Natural killer cell (primary cell): ENCODE data around the gene EEF1A2. TPM values are rescaled to one million over a fixed set of nuclear protein-coding genes. Genes with fewer than 3 reads are reported as not detected.

Experiments used
- ATAC-seq, 3 donors: fragments of 150-1000 bp in 2 of 3; fragments of 200-7000 bp in 1 of 3; cut with Tn5 transposase; 1 replicate in 1 of 3; 2 replicates in 2 of 3; pipeline ENCODE4 v1.10.0; 2021; ENCODE audit warnings: mild to moderate bottlenecking in 2 of 3, moderate library complexity in 2 of 3
- DNase-seq, 2 donors: peaks; one replicate each; pipeline versions ENCODE4 v3.0.0 to v3.0.0-alpha.2; 2013 to 2021; ENCODE audit warnings: mixed read lengths in 1 of 2
- H3K27ac ChIP-seq: one replicate; pipeline ENCODE4 v1.5.1; 2013; ENCODE audit warnings: mild to moderate bottlenecking, low read length
- H3K27me3 ChIP-seq: one replicate; pipeline ENCODE4 v1.6.1; 2013; ENCODE audit warnings: low read length; ENCODE audit not compliant: control insufficient read depth, insufficient read depth
- H3K36me3 ChIP-seq: one replicate; pipeline ENCODE4 v1.6.1; 2013; ENCODE audit warnings: low read length; ENCODE audit not compliant: control insufficient read depth, insufficient read depth
- H3K4me1 ChIP-seq: one replicate; pipeline ENCODE4 v1.6.1; 2013; ENCODE audit warnings: low read length; ENCODE audit not compliant: control insufficient read depth, insufficient read depth
- H3K4me3 ChIP-seq: one replicate; pipeline ENCODE4 v1.5.1; 2013; ENCODE audit warnings: low read length
- H3K9me3 ChIP-seq: one replicate; pipeline ENCODE4 v1.6.1; 2013; ENCODE audit warnings: low read length; ENCODE audit not compliant: control insufficient read depth, insufficient read depth
- H3K27ac Mint-ChIP-seq, 2 donors: one replicate each; pipeline ENCODE4 v1.8.0; 2022; ENCODE audit warnings: mild to moderate bottlenecking in 2 of 2, mixed read lengths in 2 of 2, moderate library complexity in 1 of 2
- H3K27me3 Mint-ChIP-seq, 2 donors: one replicate each; pipeline ENCODE4 v1.8.0; 2022; ENCODE audit warnings: low read depth in 2 of 2, mixed read lengths in 2 of 2
- H3K36me3 Mint-ChIP-seq: one replicate; pipeline ENCODE4 v1.8.0; 2022; ENCODE audit warnings: mixed read lengths
- H3K4me1 Mint-ChIP-seq, 2 donors: one replicate each; pipeline ENCODE4 v1.8.0; 2022; ENCODE audit warnings: mixed read lengths in 2 of 2
- H3K4me3 Mint-ChIP-seq: one replicate; pipeline ENCODE4 v1.8.0; 2022; ENCODE audit warnings: mild to moderate bottlenecking, moderate library complexity, mixed read lengths
- H3K9me3 Mint-ChIP-seq, 2 donors: one replicate each; pipeline ENCODE4 v1.8.0; 2022; ENCODE audit warnings: mixed read lengths in 2 of 2
- WGBS: methylation state at CpG from one replicate; pipeline ENCODE4 v1.1.7; 2013; ENCODE audit warnings: missing lambda C conversion rate; ENCODE audit not compliant: insufficient coverage; 5-methylcytosine and 5-hydroxymethylcytosine counted together
- intact Hi-C: fragments of 100-400 bp; cut with micrococcal nuclease; formaldehyde crosslinking; loops from one replicate; pipeline ENCODE4 v1.14.2; 2022
- total RNA-seq, 4 donors: library from RNA; stranded (reverse); fragments of 120-200 nt in 1 of 4; gene quantifications; one replicate each; pipeline versions ENCODE4 v1.2.3 to v1.2.4, GENCODE V29; 2013 to 2022
- TF ChIP-seq, protein P1 (sequence below): fragments of 200-600 bp; IDR thresholded peaks from one replicate; pipeline ENCODE4 v1.8.0; 2022; ENCODE audit warnings: antibody characterized with exemption

EEF1A2 gene
- total RNA-seq, 3 donors from 2014 or later (not counting 1 experiment from before 2014, with no cell fraction given): 0.14 to 0.86 (median 0.35) TPM

GRCh38 chr20:63529180-63529860 lies 30.4 kb upstream of the EEF1A2 start:
- H3K4me1 Mint-ChIP-seq: no peaks in the 10 kb centered on the region
- no peak overlapping the region for H3K27ac Mint-ChIP-seq
- Histone ChIP-seq H3K36me3 (no peaks in the 10 kb centered on the region), H3K27ac (no peak overlapping the region), H3K9me3 (no peaks in the 10 kb centered on the region), H3K4me1 (no peaks in the 10 kb centered on the region), H3K4me3 (no peak overlapping the region), H3K27me3 (no peaks in the 10 kb centered on the region)
- peaks cover 0 to 4% of the 10 kb centered on the region in 2 donors for H3K27me3 Mint-ChIP-seq
- ATAC-seq: no peak
- no peaks in the 10 kb centered on the region for H3K9me3 Mint-ChIP-seq
- H3K36me3 Mint-ChIP-seq: no peaks in the 10 kb centered on the region
- no peak overlapping the region for H3K4me3 Mint-ChIP-seq
- no peak for DNase-seq
- TF ChIP-seq, protein P1, sequence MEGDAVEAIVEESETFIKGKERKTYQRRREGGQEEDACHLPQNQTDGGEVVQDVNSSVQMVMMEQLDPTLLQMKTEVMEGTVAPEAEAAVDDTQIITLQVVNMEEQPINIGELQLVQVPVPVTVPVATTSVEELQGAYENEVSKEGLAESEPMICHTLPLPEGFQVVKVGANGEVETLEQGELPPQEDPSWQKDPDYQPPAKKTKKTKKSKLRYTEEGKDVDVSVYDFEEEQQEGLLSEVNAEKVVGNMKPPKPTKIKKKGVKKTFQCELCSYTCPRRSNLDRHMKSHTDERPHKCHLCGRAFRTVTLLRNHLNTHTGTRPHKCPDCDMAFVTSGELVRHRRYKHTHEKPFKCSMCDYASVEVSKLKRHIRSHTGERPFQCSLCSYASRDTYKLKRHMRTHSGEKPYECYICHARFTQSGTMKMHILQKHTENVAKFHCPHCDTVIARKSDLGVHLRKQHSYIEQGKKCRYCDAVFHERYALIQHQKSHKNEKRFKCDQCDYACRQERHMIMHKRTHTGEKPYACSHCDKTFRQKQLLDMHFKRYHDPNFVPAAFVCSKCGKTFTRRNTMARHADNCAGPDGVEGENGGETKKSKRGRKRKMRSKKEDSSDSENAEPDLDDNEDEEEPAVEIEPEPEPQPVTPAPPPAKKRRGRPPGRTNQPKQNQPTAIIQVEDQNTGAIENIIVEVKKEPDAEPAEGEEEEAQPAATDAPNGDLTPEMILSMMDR: no peak
- WGBS: 93% methylated on average over 27 of the region's 27 CpGs
- intact Hi-C loops: no loop called here

DNA sequence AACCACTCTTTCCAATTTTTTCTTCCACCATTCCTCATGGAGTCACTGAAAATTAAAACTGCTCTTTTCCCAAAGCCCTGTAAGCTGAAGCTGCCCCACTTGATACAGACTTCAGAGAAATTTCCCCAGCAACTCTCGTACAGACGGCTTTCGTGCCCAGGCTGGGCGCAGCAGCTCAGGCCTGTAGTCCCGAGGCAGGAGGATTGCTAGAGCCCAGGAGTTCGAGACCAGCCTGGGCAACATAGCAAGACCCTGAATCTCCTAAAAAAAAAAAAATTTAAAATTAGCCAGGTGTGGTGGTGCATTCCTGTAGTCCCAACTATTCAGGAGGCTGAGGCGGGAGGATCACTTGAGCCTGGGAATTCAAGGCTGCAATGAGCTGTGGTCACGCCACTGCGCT lies 28.3 kb upstream of the EEF1A2 start:
- peaks cover 0 to 6% of the 10 kb centered on the region in 2 donors for H3K4me1 Mint-ChIP-seq
- no peak overlapping the region for H3K27ac Mint-ChIP-seq
- DNase-seq (no peak), ATAC-seq (no peak)
- H3K27ac ChIP-seq: no peak overlapping the region
- H3K4me3 Mint-ChIP-seq: no peak overlapping the region
- peaks cover 7% of the 10 kb centered on the region for H3K9me3 ChIP-seq
- H3K9me3 Mint-ChIP-seq: peaks cover 0 to 2% of the 10 kb centered on the region in 2 donors
- H3K27me3 ChIP-seq: no peaks in the 10 kb centered on the region
- TF ChIP-seq, protein P1: no peak
- H3K4me3 ChIP-seq: no peak overlapping the region
- H3K36me3 ChIP-seq: peaks cover 3% of the 10 kb centered on the region
- peaks cover 0 to 3% of the 10 kb centered on the region in 2 donors for H3K27me3 Mint-ChIP-seq
- intact Hi-C loops: no loop called here
- no peaks in the 10 kb centered on the region for H3K36me3 Mint-ChIP-seq
- WGBS: 95% methylated on average over 9 of the region's 9 CpGs
- H3K4me1 ChIP-seq: peaks cover 5% of the 10 kb centered on the region

DNA sequence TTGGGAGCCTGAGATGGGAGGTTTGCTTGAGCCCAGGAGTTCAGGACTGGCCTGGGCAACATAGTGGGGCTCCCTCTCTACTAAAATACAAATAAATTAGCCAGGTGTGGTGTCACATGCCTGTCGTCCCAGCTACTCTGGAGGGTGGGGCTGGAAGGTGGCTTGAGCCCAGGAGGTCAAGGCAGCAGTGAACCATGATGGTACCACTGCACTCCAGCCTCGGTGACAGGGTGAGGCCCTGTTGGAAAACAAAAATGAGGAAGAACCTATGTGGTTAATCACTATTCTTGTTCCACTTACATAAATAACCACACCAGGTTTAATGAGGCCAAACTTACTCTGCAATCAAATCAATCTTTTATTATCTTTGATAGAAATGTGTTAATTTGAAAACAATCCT lies 27.1 kb upstream of the EEF1A2 start:
- Histone ChIP-seq H3K36me3 (peaks cover 6% of the 10 kb centered on the region), H3K9me3 (peaks cover 7% of the 10 kb centered on the region), H3K27ac (no peak overlapping the region), H3K27me3 (no peaks in the 10 kb centered on the region), H3K4me1 (peaks cover 16% of the 10 kb centered on the region), H3K4me3 (no peak overlapping the region)
- DNase-seq (no peak), ATAC-seq (no peak)
- peaks cover 0 to 13% of the 10 kb centered on the region in 2 donors for H3K4me1 Mint-ChIP-seq
- TF ChIP-seq, protein P1: no peak
- no peaks in the 10 kb centered on the region for H3K27me3 Mint-ChIP-seq
- H3K27ac Mint-ChIP-seq: no peak overlapping the region
- no peak overlapping the region for H3K4me3 Mint-ChIP-seq
- no peaks in the 10 kb centered on the region for H3K36me3 Mint-ChIP-seq
- peaks cover 0 to 2% of the 10 kb centered on the region in 2 donors for H3K9me3 Mint-ChIP-seq
- intact Hi-C loops: no loop called here
- 13% methylated on average over 2 of the region's 2 CpGs for WGBS

DNA sequence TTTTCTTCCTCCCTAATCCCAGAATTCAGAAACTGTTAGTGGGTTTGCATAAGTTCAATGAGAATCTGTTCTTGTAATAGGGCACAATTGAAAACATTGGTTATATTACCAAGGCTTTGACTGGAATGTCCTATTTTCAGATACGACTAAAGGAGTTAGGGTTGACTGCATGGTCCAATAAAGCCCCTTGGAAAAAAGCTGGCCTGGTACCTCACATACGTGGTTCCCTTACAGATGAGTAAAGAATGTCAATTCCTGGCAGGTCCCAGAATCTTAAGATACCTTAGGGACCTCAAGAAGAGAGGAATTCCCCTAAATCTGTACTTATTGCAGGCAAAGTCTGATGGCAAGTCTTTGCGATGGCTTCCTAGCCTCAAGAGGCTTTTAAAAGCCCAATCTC lies 26.3 kb upstream of the EEF1A2 start:
- DNase-seq (no peak), ATAC-seq (no peak)
- Mint-ChIP-seq H3K9me3 (peaks cover 0 to 2% of the 10 kb centered on the region in 2 donors), H3K27me3 (no peaks in the 10 kb centered on the region), H3K36me3 (no peaks in the 10 kb centered on the region), H3K4me3 (no peak overlapping the region), H3K4me1 (peaks cover 0 to 13% of the 10 kb centered on the region in 2 donors), H3K27ac (no peak overlapping the region)
- Histone ChIP-seq H3K36me3 (peaks cover 6% of the 10 kb centered on the region), H3K27me3 (no peaks in the 10 kb centered on the region), H3K9me3 (peaks cover 7% of the 10 kb centered on the region), H3K4me1 (peaks cover 16% of the 10 kb centered on the region), H3K27ac (no peak overlapping the region), H3K4me3 (no peak overlapping the region)
- intact Hi-C loops: no loop called here
- TF ChIP-seq, protein P1: no peak
- WGBS: 86% methylated on average over 3 of the region's 3 CpGs
